Body of pancreas (tissue), 4 donors: ENCODE data around the gene ZNF382.
"Not testable (repeated sequence)": the region's sequence is repeated elsewhere in the genome, so short reads cannot be mapped to it uniquely, and the experiment has no call there.

Experiments
- CTCF ChIP-seq, 7 experiments: fragments of 450-650 bp in 4 of 7; fragments of 200-600 bp in 3 of 7; sonication (generic) in 3 of 7; IDR thresholded peaks; one replicate each; pipeline ENCODE4 v1.5.1; 2016 to 2019; ENCODE audit warnings: antibody characterized with exemption in 7 of 7
- POLR2A ChIP-seq, 3 donors: fragments of 450-650 bp; IDR thresholded peaks; one replicate each; pipeline ENCODE4 v1.6.1; 2016; ENCODE audit warnings: antibody characterized with exemption in 3 of 3, mild to moderate bottlenecking in 2 of 3

DNA sequence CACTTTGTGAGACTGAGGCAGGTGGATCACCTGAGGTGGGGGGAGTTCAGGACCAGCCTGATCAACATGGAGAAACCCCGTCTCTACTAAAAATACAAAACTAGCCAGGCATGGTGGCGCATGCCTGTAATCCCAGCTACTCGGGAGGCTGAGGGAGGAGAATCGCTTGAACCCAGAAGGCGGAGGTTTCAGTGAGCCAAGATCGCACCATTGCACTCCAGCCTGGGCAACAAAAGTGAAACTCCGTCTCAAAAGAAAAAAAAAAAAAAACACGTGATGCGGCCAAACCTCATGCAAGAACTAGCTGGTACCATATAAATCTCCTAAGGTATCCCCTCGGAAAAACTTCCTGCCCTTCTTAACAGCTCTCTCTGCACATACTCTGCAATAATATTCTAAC, 2.4 kb upstream of the ZNF382 start:
- not testable (repeated sequence) for TF ChIP-seq POLR2A, CTCF (IDR thresholded peaks at IDR 0.05)
